Sigmoid colon (tissue), 4 donors: Measurements from ENCODE around the gene TMPRSS13.

ENCODE experiments used
- CTCF ChIP-seq, 4 experiments: fragments of 450-650 bp in 3 of 4; fragments of 200-600 bp in 1 of 4; IDR thresholded peaks; one replicate each; pipeline ENCODE4 v1.5.1; 2016 to 2019; ENCODE audit warnings: antibody characterized with exemption in 4 of 4, mild to moderate bottlenecking in 3 of 4, moderate library complexity in 2 of 4
- EP300 ChIP-seq, 4 donors: sonication (generic); formaldehyde crosslinking; IDR thresholded peaks; one replicate each; pipeline ENCODE4 v1.6.1; 2017; ENCODE audit warnings: antibody characterized with exemption in 4 of 4
- POLR2A ChIP-seq, 2 donors: fragments of 450-650 bp; IDR thresholded peaks; one replicate each; pipeline ENCODE4 v1.6.1; 2016; ENCODE audit warnings: antibody characterized with exemption in 2 of 2, mild to moderate bottlenecking in 2 of 2, moderate library complexity in 2 of 2

- TF ChIP-seq CTCF (IDR thresholded peaks at IDR 0.05) = no peak
- no peak for TF ChIP-seq EP300 (IDR thresholded peaks at IDR 0.05)
- TF ChIP-seq POLR2A (IDR thresholded peaks at IDR 0.05) = no peak
Measured at GRCh38 chr11:117931971-117932370, 2.8 kb upstream of the TMPRSS13 start.
